CD4-positive, alpha-beta memory T cell (primary cell): ENCODE measurements around the gene PSMB2. TPM values are rescaled to one million over a fixed set of nuclear protein-coding genes. Genes with fewer than 3 reads are reported as not detected.

ENCODE experiments used
- CTCF ChIA-PET: fragments of 350-600 bp; sonication (Branson Sonifier 250); formaldehyde crosslinking; loops from one replicate; lab custom pipeline; 2021; ENCODE audit warnings: inconsistent platforms; ENCODE audit not compliant: partially characterized antibody; lab: Charles Lee
- POLR2A ChIA-PET: fragments of 350-600 bp; sonication (Branson Sonifier 250); formaldehyde crosslinking; loops from one replicate; lab custom pipeline; 2021; ENCODE audit not compliant: partially characterized antibody; lab: Charles Lee
- DNase-seq, 5 donors: peaks; one replicate each; pipeline versions ENCODE4 v3.0.0 to v3.0.0-alpha.2; 2020 to 2022; ENCODE audit warnings: mixed read lengths in 1 of 5
- H3K27ac ChIP-seq: one replicate; pipeline ENCODE4 v1.7.0; 2013; ENCODE audit warnings: low read depth, low read length
- H3K27me3 ChIP-seq: 2 replicates; pipeline ENCODE4 v1.7.0; 2013; ENCODE audit warnings: mild to moderate bottlenecking, low read length, moderate library complexity; ENCODE audit not compliant: insufficient read depth
- H3K36me3 ChIP-seq: 2 replicates; pipeline ENCODE4 v1.7.0; 2013; ENCODE audit warnings: mild to moderate bottlenecking, low read length, moderate library complexity; ENCODE audit not compliant: insufficient read depth
- H3K4me1 ChIP-seq: 2 replicates; pipeline ENCODE4 v1.7.0; 2013; ENCODE audit warnings: mild to moderate bottlenecking, low read length, moderate library complexity; ENCODE audit not compliant: insufficient read depth
- H3K4me3 ChIP-seq, 2 donors: one replicate each; pipeline ENCODE4 v1.7.0; 2013; ENCODE audit warnings: low read length in 2 of 2, mild to moderate bottlenecking in 1 of 2
- H3K9me3 ChIP-seq, 2 donors: one replicate each; pipeline ENCODE4 v1.7.0; 2013; ENCODE audit warnings: low read length in 2 of 2, control low read depth in 1 of 2; ENCODE audit not compliant: control insufficient read depth in 1 of 2
- H3K27ac Mint-ChIP-seq, 7 donors: one replicate each; pipeline ENCODE4 v1.8.0; 2020 to 2021; ENCODE audit warnings: mixed read lengths in 7 of 7, mild to moderate bottlenecking in 6 of 7, inconsistent platforms in 3 of 7, moderate library complexity in 3 of 7
- H3K27me3 Mint-ChIP-seq, 2 donors: one replicate each; pipeline ENCODE4 v1.8.0; 2020 to 2021; ENCODE audit warnings: mixed read lengths in 2 of 2
- H3K36me3 Mint-ChIP-seq, 2 donors: one replicate each; pipeline ENCODE4 v1.8.0; 2020 to 2021; ENCODE audit warnings: mixed read lengths in 2 of 2, inconsistent platforms in 1 of 2, mild to moderate bottlenecking in 1 of 2
- H3K4me1 Mint-ChIP-seq, 4 donors: one replicate each; pipeline ENCODE4 v1.8.0; 2020 to 2021; ENCODE audit warnings: mixed read lengths in 4 of 4, mild to moderate bottlenecking in 1 of 4
- H3K4me3 Mint-ChIP-seq, 8 donors: one replicate each; pipeline ENCODE4 v1.8.0; 2020 to 2021; ENCODE audit warnings: mixed read lengths in 8 of 8, mild to moderate bottlenecking in 7 of 8, moderate library complexity in 6 of 8, inconsistent platforms in 3 of 8
- H3K9me3 Mint-ChIP-seq, 8 donors: one replicate each; pipeline ENCODE4 v1.8.0; 2020 to 2021; ENCODE audit warnings: mixed read lengths in 8 of 8, mild to moderate bottlenecking in 5 of 8, inconsistent platforms in 3 of 8, moderate library complexity in 1 of 8
- intact Hi-C: fragments of 100-400 bp; cut with micrococcal nuclease; formaldehyde crosslinking; loops from one replicate; pipeline ENCODE4 v1.15.1; 2023
- polyA plus RNA-seq, 2 donors: library from polyadenylated mRNA; unstranded; fragments of 300-500 nt; fragmentation: Illumina TruSeq; gene quantifications; one replicate each; pipeline ENCODE4 v1.2.3, GENCODE V29; 2021
- total RNA-seq, 2 experiments: library from RNA; stranded (reverse); gene quantifications; one replicate each; pipeline ENCODE4 v1.2.3, GENCODE V29; 2021

PSMB2 gene
- total and polyA plus RNA-seq, 4 experiments from 2014 or later = 25.5 to 73.2 (median 49.6) TPM

- CTCF ChIA-PET = interaction anchor here (1.2 kb wide), 1 partner anchor 110 kb away, joined by 3 read pairs; no protein-coding TSS in a partner anchor
- H3K27ac ChIP-seq = no peak overlapping the region
- no peak overlapping the region for H3K4me3 ChIP-seq
- H3K9me3 ChIP-seq = no peaks in the 10 kb centered on the region
- H3K4me1 ChIP-seq = no peaks in the 10 kb centered on the region
- Mint-ChIP-seq H3K9me3 (no peaks in the 10 kb centered on the region), H3K27me3 (no peaks in the 10 kb centered on the region), H3K27ac (peak overlapping the region in 4 of 7 donors; percentile 6 to 71 (median 41)), H3K4me1 (peaks cover 0 to 13% (median 3%) of the 10 kb centered on the region in 4 donors), H3K36me3 (peaks cover 48 to 74% of the 10 kb centered on the region in 2 donors), H3K4me3 (no peak overlapping the region)
- intact Hi-C loops = no loop called here
- peaks cover 47% of the 10 kb centered on the region for H3K36me3 ChIP-seq
- no peaks in the 10 kb centered on the region for H3K27me3 ChIP-seq
- POLR2A ChIA-PET = no interaction called here
- no peak for DNase-seq
Observed at GRCh38 chr1:35605867-35606182, 35.5 kb downstream of the PSMB2 start.

- Mint-ChIP-seq H3K27me3 (no peaks in the 10 kb centered on the region), H3K4me3 (no peak overlapping the region), H3K27ac (peak overlapping the region in 2 of 7 donors; percentile 6 to 55), H3K4me1 (peaks cover 0 to 13% (median 3%) of the 10 kb centered on the region in 4 donors), H3K9me3 (no peaks in the 10 kb centered on the region), H3K36me3 (peaks cover 47 to 76% of the 10 kb centered on the region in 2 donors)
- Histone ChIP-seq H3K36me3 (peaks cover 48% of the 10 kb centered on the region), H3K4me3 (no peak overlapping the region), H3K27ac (no peak overlapping the region), H3K27me3 (no peaks in the 10 kb centered on the region), H3K4me1 (no peaks in the 10 kb centered on the region), H3K9me3 (no peaks in the 10 kb centered on the region)
- DNase-seq = no peak
- POLR2A ChIA-PET = interaction anchor here (1.1 kb wide), 1 partner anchor 11 kb away, joined by 3 read pairs; no protein-coding TSS in a partner anchor
- CTCF ChIA-PET = no interaction called here
- intact Hi-C loops = no loop called here
Observed at GRCh38 chr1:35605071-35605866, 36.1 kb downstream of the PSMB2 start.

- Histone ChIP-seq H3K36me3 (peaks cover 46% of the 10 kb centered on the region), H3K27me3 (no peaks in the 10 kb centered on the region), H3K4me1 (no peaks in the 10 kb centered on the region), H3K9me3 (no peaks in the 10 kb centered on the region), H3K4me3 (no peak overlapping the region), H3K27ac (no peak overlapping the region)
- POLR2A ChIA-PET = interaction anchor here (1.1 kb wide), 1 partner anchor 13 kb away, joined by 3 read pairs; no protein-coding TSS in a partner anchor
- Mint-ChIP-seq H3K27me3 (no peaks in the 10 kb centered on the region), H3K4me1 (peaks cover 0 to 13% (median 2%) of the 10 kb centered on the region in 4 donors), H3K4me3 (no peak overlapping the region), H3K36me3 (peaks cover 50 to 77% of the 10 kb centered on the region in 2 donors), H3K27ac (no peak overlapping the region), H3K9me3 (no peaks in the 10 kb centered on the region)
- DNase-seq = no peak
- CTCF ChIA-PET = interaction anchor here (1.5 to 2.1 kb wide), 2 partner anchors 35 to 122 kb away, joined by 4 to 8 read pairs; no protein-coding TSS in a partner anchor
- intact Hi-C loops = no loop called here
Observed at GRCh38 chr1:35603941-35604340, 37.4 kb downstream of the PSMB2 start.

GRCh38 chr1:35603468-35603867 is 37.9 kb downstream of the PSMB2 start:
- H3K9me3 Mint-ChIP-seq = no peaks in the 10 kb centered on the region
- Histone ChIP-seq H3K36me3 (peaks cover 42% of the 10 kb centered on the region), H3K27me3 (no peaks in the 10 kb centered on the region), H3K4me1 (no peaks in the 10 kb centered on the region), H3K27ac (no peak overlapping the region), H3K4me3 (no peak overlapping the region), H3K9me3 (no peaks in the 10 kb centered on the region)
- DNase-seq = no peak
- ChIA-PET CTCF (interaction anchor here (1.5 to 2.1 kb wide), 2 partner anchors 35 to 123 kb away, joined by 4 to 8 read pairs; no protein-coding TSS in a partner anchor), POLR2A (no interaction called here)
- no peak overlapping the region for H3K4me3 Mint-ChIP-seq
- intact Hi-C loops = no loop called here
- H3K27ac Mint-ChIP-seq = no peak overlapping the region
- peaks cover 0 to 13% (median 2%) of the 10 kb centered on the region in 4 donors for H3K4me1 Mint-ChIP-seq
- no peaks in the 10 kb centered on the region for H3K27me3 Mint-ChIP-seq
- peaks cover 46 to 73% of the 10 kb centered on the region in 2 donors for H3K36me3 Mint-ChIP-seq

- POLR2A ChIA-PET = no interaction called here
- Histone ChIP-seq H3K36me3 (peaks cover 31% of the 10 kb centered on the region), H3K27ac (no peak overlapping the region), H3K4me1 (no peaks in the 10 kb centered on the region), H3K27me3 (no peaks in the 10 kb centered on the region), H3K4me3 (no peak overlapping the region), H3K9me3 (no peaks in the 10 kb centered on the region)
- CTCF ChIA-PET = interaction anchor here (1.8 kb wide), 1 partner anchor 126 kb away, joined by 5 read pairs; no protein-coding TSS in a partner anchor
- H3K4me3 Mint-ChIP-seq = no peak overlapping the region
- H3K27me3 Mint-ChIP-seq = no peaks in the 10 kb centered on the region
- DNase-seq = no peak
- intact Hi-C loops = loop anchor here (1.0 kb wide), 1 partner anchor 31 kb away; no protein-coding TSS in a partner anchor
- peaks cover 0 to under 1% (median 0%) of the 10 kb centered on the region in 4 donors for H3K4me1 Mint-ChIP-seq
- no peaks in the 10 kb centered on the region for H3K9me3 Mint-ChIP-seq
- peak overlapping the region in 3 of 7 donors; percentile 22 to 72 (median 58) for H3K27ac Mint-ChIP-seq
- H3K36me3 Mint-ChIP-seq = peaks cover 31 to 49% of the 10 kb centered on the region in 2 donors
Observed at GRCh38 chr1:35600593-35600992, 40.7 kb downstream of the PSMB2 start.

GRCh38 chr1:35599411-35599810 is 41.9 kb downstream of the PSMB2 start:
- CTCF ChIA-PET = no interaction called here
- Mint-ChIP-seq H3K36me3 (peaks cover 28 to 37% of the 10 kb centered on the region in 2 donors), H3K27ac (peak overlapping the region in 1 of 7 donors; percentile 48), H3K4me1 (no peaks in the 10 kb centered on the region), H3K9me3 (no peaks in the 10 kb centered on the region), H3K4me3 (no peak overlapping the region), H3K27me3 (no peaks in the 10 kb centered on the region)
- Histone ChIP-seq H3K4me1 (no peaks in the 10 kb centered on the region), H3K27ac (no peak overlapping the region), H3K27me3 (no peaks in the 10 kb centered on the region), H3K9me3 (no peaks in the 10 kb centered on the region), H3K36me3 (peaks cover 25% of the 10 kb centered on the region), H3K4me3 (no peak overlapping the region)
- no peak for DNase-seq
- intact Hi-C loops = no loop called here
- POLR2A ChIA-PET = no interaction called here

- intact Hi-C loops = no loop called here
- no peaks in the 10 kb centered on the region for H3K9me3 Mint-ChIP-seq
- CTCF ChIA-PET = no interaction called here
- no peaks in the 10 kb centered on the region for H3K27me3 Mint-ChIP-seq
- no peak overlapping the region for H3K27ac ChIP-seq
- H3K36me3 ChIP-seq = peaks cover 25% of the 10 kb centered on the region
- POLR2A ChIA-PET = no interaction called here
- peaks cover 23 to 32% of the 10 kb centered on the region in 2 donors for H3K36me3 Mint-ChIP-seq
- peak overlapping the region in 3 of 7 donors; percentile 1 to 69 (median 26) for H3K27ac Mint-ChIP-seq
- no peaks in the 10 kb centered on the region for H3K4me1 Mint-ChIP-seq
- H3K9me3 ChIP-seq = no peaks in the 10 kb centered on the region
- H3K4me3 ChIP-seq = no peak overlapping the region
- H3K4me1 ChIP-seq = no peaks in the 10 kb centered on the region
- H3K27me3 ChIP-seq = no peaks in the 10 kb centered on the region
- no peak overlapping the region for H3K4me3 Mint-ChIP-seq
- DNase-seq = no peak
Observed at GRCh38 chr1:35598895-35599294, 42.4 kb downstream of the PSMB2 start.
